ENCODE measurements around the gene IFNA6. TPM values are rescaled to one million over a fixed set of nuclear protein-coding genes. Genes with fewer than 3 reads are reported as not detected.

IFNA6 gene
- total RNA-seq, 4 donors from 2014 or later = not detected

DNA sequence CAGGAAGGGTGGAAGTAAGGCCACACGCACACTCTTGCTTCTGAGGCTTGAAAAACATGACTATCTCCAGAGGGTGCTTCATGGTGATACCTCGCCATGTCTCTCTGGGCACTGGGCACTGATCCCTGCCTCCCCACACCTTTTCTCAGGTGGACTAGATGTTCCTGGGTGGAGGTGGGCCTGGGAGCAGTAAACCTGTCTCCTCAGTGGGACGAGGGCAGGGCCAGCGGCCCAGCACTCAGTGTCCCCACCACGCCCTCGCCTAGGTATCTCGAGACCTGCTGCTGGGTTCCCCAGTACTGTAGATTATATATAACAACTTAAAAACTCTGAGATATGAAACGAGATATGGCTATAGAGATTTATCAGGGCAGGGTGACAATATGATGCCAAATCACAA, 11.6 kb upstream of the IFNA6 start:
- Histone ChIP-seq H3K27me3 (peaks cover 0 to 16% (median 0%) of the 10 kb centered on the region in 4 donors), H3K27ac (no peak overlapping the region), H3K4me1 (no peaks in the 10 kb centered on the region), H3K4me3 (no peak overlapping the region), H3K9me3 (no peaks in the 10 kb centered on the region), H3K36me3 (no peaks in the 10 kb centered on the region)
- DNase-seq = no peak
- intact Hi-C loops (cut with DNase I) = no loop called here
- 82 to 84% methylated on average over 8 of the region's 8 CpGs for WGBS, 2 donors
- TF ChIP-seq POLR2A (IDR thresholded peaks at IDR 0.05) = no peak
- TF ChIP-seq, protein P1, sequence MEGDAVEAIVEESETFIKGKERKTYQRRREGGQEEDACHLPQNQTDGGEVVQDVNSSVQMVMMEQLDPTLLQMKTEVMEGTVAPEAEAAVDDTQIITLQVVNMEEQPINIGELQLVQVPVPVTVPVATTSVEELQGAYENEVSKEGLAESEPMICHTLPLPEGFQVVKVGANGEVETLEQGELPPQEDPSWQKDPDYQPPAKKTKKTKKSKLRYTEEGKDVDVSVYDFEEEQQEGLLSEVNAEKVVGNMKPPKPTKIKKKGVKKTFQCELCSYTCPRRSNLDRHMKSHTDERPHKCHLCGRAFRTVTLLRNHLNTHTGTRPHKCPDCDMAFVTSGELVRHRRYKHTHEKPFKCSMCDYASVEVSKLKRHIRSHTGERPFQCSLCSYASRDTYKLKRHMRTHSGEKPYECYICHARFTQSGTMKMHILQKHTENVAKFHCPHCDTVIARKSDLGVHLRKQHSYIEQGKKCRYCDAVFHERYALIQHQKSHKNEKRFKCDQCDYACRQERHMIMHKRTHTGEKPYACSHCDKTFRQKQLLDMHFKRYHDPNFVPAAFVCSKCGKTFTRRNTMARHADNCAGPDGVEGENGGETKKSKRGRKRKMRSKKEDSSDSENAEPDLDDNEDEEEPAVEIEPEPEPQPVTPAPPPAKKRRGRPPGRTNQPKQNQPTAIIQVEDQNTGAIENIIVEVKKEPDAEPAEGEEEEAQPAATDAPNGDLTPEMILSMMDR (IDR thresholded peaks at IDR 0.05) = no peak

- TF ChIP-seq, protein P1 (IDR thresholded peaks at IDR 0.05) = no peak
- no peak for TF ChIP-seq POLR2A (IDR thresholded peaks at IDR 0.05)
- Histone ChIP-seq H3K27ac (no peak overlapping the region), H3K36me3 (no peaks in the 10 kb centered on the region), H3K4me3 (no peak overlapping the region), H3K27me3 (peaks cover 0 to 5% (median 0%) of the 10 kb centered on the region in 4 donors), H3K9me3 (no peaks in the 10 kb centered on the region), H3K4me1 (no peaks in the 10 kb centered on the region)
- WGBS, 2 donors = 56 to 59% methylated on average over 7 of the region's 7 CpGs
- intact Hi-C loops (cut with DNase I) = no loop called here
- no peak for DNase-seq
Observed at GRCh38 chr9:21357479-21358460, 7.1 kb upstream of the IFNA6 start.

DNA sequence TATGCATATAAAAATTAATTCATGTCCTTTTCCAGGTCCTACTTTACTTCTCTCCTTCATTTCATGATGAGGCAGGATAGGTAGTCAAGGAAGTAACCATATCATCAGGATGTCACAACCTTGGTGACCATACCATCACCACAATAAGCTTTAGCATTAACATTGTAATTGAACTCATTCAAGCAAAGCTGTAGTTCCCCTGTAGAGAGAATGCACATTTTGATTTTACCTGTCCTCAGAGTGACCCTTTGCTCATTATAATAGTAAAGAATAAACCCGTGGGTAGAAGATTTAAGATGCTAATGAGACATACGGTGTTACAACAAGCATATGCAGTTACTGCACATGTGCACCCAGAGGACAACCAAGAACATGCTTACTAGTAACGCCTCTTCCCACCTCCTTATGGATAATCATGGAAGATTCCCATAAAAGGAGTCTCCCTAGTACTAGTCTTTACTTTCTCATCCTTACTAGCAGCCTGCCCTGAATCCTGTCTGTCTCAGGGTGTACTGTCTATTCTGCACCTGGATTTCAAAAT, 2.2 kb downstream of the IFNA6 start:
- DNase-seq = no peak
- no peak overlapping the region for H3K4me3 ChIP-seq
- 41 to 68% methylated on average over 3 of the region's 3 CpGs for WGBS, 2 donors
- H3K9me3 ChIP-seq = peaks cover 0 to 8% (median 0%) of the 10 kb centered on the region in 3 donors
- no peaks in the 10 kb centered on the region for H3K4me1 ChIP-seq
- intact Hi-C loops (cut with DNase I) = no loop called here
- H3K27me3 ChIP-seq = peaks cover 0 to 20% (median 0%) of the 10 kb centered on the region in 4 donors
- no peak overlapping the region for H3K27ac ChIP-seq
- TF ChIP-seq, protein P1 (IDR thresholded peaks at IDR 0.05) = no peak
- TF ChIP-seq POLR2A (IDR thresholded peaks at IDR 0.05) = no peak
- no peaks in the 10 kb centered on the region for H3K36me3 ChIP-seq

GRCh38 chr9:21340735-21341134, 10.0 kb downstream of the IFNA6 start:
- no peak for TF ChIP-seq POLR2A (IDR thresholded peaks at IDR 0.05)
- TF ChIP-seq, protein P1 (IDR thresholded peaks at IDR 0.05) = no peak
- H3K4me3 ChIP-seq = no peak overlapping the region
- peaks cover 0 to 11% (median 0%) of the 10 kb centered on the region in 4 donors for H3K27me3 ChIP-seq
- no peaks in the 10 kb centered on the region for H3K36me3 ChIP-seq
- DNase-seq = no peak
- intact Hi-C loops (cut with DNase I) = no loop called here
- 89 to 93% methylated on average over 4 of the region's 4 CpGs for WGBS, 2 donors
- peaks cover 0 to 7% (median 0%) of the 10 kb centered on the region in 3 donors for H3K9me3 ChIP-seq
- H3K4me1 ChIP-seq = peaks cover 0 to 4% (median 0%) of the 10 kb centered on the region in 3 donors
- no peak overlapping the region for H3K27ac ChIP-seq

DNA sequence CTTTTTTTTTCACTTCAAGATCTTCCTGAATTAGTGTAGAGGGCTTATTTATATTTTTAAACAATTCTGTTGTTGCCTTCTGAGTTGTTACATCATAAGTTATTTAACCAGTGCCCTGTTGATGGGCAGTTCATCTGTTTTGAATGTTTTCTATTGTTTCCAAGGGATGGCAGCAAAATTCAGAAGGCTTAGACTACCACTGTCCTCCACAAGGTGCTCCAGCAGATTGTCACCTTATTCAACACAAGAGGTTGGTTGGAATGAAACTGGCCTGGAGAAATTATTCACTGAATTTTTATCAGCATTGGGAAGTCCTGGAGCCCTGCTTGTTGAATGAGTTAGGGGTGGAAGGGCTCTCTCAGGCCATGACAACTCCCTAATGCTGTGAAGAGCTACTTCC, 14.2 kb downstream of the IFNA6 start:
- intact Hi-C loops (cut with DNase I) = no loop called here
- Histone ChIP-seq H3K27ac (no peak overlapping the region), H3K36me3 (no peaks in the 10 kb centered on the region), H3K4me3 (no peak overlapping the region), H3K9me3 (no peaks in the 10 kb centered on the region), H3K4me1 (peaks cover 11 to 37% (median 20%) of the 10 kb centered on the region in 3 donors), H3K27me3 (peaks cover 0 to 4% (median 0%) of the 10 kb centered on the region in 4 donors)
- TF ChIP-seq POLR2A (IDR thresholded peaks at IDR 0.05) = no peak
- TF ChIP-seq, protein P1 (IDR thresholded peaks at IDR 0.05) = no peak
- DNase-seq = no peak
